Measurements from ENCODE around the gene INTS1.

DNA sequence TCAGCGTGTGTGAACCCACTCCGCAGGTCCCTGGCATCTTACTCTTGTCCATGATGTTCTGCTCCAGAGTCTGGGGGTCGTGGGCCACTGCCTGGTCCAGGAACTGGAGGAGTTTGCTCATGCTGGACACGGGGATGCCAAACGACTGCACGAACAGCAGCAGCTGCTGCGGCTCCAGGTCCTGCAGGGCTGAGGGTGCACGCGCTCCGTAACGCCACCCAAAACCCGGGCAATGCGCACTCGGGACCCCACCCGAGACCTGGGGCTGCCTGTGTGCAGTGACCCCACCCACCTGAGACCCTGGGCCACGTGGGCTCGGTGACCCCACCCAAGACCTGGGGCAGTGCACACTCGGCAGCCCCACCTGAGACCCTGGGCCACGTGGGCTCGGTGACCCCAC lies 22.9 kb downstream of the INTS1 start:
- no peak for TF ChIP-seq EZH2phosphoT487 (IDR thresholded peaks at IDR 0.05; ENCODE audit: borderline replicate concordance, low read length)
- TF ChIP-seq, protein P1, sequence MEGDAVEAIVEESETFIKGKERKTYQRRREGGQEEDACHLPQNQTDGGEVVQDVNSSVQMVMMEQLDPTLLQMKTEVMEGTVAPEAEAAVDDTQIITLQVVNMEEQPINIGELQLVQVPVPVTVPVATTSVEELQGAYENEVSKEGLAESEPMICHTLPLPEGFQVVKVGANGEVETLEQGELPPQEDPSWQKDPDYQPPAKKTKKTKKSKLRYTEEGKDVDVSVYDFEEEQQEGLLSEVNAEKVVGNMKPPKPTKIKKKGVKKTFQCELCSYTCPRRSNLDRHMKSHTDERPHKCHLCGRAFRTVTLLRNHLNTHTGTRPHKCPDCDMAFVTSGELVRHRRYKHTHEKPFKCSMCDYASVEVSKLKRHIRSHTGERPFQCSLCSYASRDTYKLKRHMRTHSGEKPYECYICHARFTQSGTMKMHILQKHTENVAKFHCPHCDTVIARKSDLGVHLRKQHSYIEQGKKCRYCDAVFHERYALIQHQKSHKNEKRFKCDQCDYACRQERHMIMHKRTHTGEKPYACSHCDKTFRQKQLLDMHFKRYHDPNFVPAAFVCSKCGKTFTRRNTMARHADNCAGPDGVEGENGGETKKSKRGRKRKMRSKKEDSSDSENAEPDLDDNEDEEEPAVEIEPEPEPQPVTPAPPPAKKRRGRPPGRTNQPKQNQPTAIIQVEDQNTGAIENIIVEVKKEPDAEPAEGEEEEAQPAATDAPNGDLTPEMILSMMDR (IDR thresholded peaks at IDR 0.05; ENCODE audit: low read depth, low read length, poor library complexity, severe bottlenecking), result no peak
